ENCODE measurements around the gene TGM1.
A peak's percentile ranks its signal among the peaks of the same experiment; 100 is the strongest.
"Not testable (repeated sequence)": the region's sequence is repeated elsewhere in the genome, so short reads cannot be mapped to it uniquely, and the experiment has no call there.

Gene TGM1

DNA sequence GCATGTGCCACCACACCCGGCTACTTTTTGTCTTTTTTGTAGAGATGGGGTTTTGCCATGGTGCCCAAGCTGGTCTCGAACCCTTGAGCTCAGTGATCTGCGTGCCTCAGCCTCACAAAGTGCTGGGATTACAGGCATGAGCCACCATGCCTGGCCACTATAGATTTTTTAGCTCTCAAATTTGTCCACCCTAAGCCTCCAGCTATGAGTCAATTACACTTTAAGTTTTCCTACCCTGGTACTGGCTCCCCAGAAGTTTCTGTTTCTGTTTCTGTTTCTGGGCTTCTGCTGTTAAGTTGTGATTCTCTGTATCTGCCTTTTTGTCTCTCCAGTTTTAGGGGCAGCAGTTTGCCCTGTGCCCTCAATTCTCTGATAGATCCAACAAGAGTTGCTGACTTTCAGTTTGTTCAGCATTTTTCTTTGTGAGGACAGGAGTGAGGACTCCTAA is 16.2 kb downstream of the TGM1 start (continued):
- TF ChIP-seq PRDM2 (tag by site-specific recombination; IDR thresholded peaks at IDR 0.05; ENCODE audit: borderline replicate concordance), result no peak

DNA sequence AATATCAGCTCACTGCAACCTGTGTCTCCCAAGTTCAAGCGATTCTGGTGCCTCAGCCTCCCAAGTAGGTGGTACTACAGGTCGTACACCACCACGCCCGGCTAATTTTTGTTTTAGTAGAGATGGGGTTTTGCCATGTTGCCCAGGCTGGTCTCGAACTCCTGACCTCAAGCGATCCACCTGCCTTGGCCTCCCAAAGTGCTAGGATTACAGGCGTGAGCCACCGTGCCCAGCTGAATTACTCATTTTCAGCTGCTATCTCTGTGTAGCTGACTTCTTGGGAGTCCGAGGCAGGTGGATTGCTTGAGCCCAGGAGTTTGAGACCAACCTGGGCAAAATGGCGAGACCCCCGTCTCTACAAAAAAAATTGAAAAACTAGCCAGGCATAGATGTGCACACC is 17.6 kb downstream of the TGM1 start:
- ChIA-PET POLR2A (interaction anchor here (0.7 kb wide), 1 partner anchor 128 kb away, joined by 3 read pairs; no protein-coding TSS in a partner anchor), CTCF (interaction anchor here (0.7 to 7.2 kb wide), 7 partner anchors 17 to 192 kb away, joined by 3 to 133 read pairs (median 4); partner anchors contain the start of genes CIDEB, DHRS1, LTB4R2 and NOP9)
- H3K27ac ChIP-seq (ENCODE audit: extremely low read depth, low read depth, low read length); H3K9me3 ChIP-seq (ENCODE audit: control insufficient read depth, insufficient read depth, low read depth, low read length); H3K4me3 ChIP-seq (ENCODE audit: low read depth, low read length); H3K4me1 ChIP-seq (ENCODE audit: control insufficient read depth, insufficient read depth, low read length): not testable (repeated sequence)
- peaks cover 0 to 10% of the 10 kb centered on the region in 2 experiments; a peak in 2 of 3 replicates for H3K36me3 ChIP-seq (ENCODE audit: control insufficient read depth in 2 of 2, insufficient read depth in 1 of 2, low read length in 2 of 2)

DNA sequence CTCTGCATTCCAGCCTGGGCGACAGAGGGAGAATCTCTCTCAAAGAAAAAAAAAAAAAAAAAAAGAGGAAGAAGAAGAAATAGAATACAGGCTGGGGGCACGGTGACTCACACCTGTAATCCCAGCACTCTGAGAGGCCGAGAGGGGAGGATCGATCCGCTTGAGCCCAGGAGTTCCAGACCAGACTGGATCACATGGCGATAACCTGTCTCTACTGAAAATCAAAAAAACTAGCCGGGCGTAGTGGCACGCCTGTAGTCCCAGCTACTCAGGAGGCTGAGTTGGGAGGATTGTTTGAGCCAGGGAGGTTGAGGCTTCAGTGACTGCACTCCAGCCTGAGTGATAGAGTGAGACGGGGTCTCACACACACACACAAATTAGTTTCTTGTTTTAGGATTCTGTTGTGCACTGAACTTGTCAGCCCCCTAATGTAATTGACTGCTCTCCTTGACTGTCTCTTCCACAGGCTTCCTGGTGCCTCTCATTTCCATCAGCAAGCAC is 19.6 kb downstream of the TGM1 start:
- Histone ChIP-seq H3K27ac (ENCODE audit: extremely low read depth, low read depth, low read length) (peak overlapping the region; percentile 75), H3K36me3 (ENCODE audit: control insufficient read depth in 2 of 2, insufficient read depth in 1 of 2, low read length in 2 of 2) (peaks cover 13 to 30% of the 10 kb centered on the region in 2 experiments; a peak in 2 of 3 replicates), H3K4me1 (ENCODE audit: control insufficient read depth, insufficient read depth, low read length) (no peaks in the 10 kb centered on the region), H3K4me3 (ENCODE audit: low read depth, low read length) (peak overlapping the region; percentile 78), H3K9me3 (ENCODE audit: control insufficient read depth, insufficient read depth, low read depth, low read length) (no peaks in the 10 kb centered on the region)
- ChIA-PET CTCF (interaction anchor here (0.6 to 7.2 kb wide), 30 partner anchors 9 to 400 kb away, joined by 3 to 133 read pairs (median 6); partner anchors contain the start of genes CBLN3, CIDEB, DHRS1 and KHNYN), POLR2A (interaction anchor here (0.6 to 3.4 kb wide), 21 partner anchors 9 to 1077 kb away, joined by 3 to 62 read pairs (median 9); partner anchors contain the start of genes CARMIL3, CIDEB, DHRS1 and EMC9)
- TF ChIP-seq ZNF585B (tag by site-specific recombination; IDR thresholded peaks at IDR 0.05) (no peak), OVOL3 (tag by site-specific recombination; IDR thresholded peaks at IDR 0.05) (no peak), ZNF514 (tag by site-specific recombination; IDR thresholded peaks at IDR 0.05) (no peak), ZNF837 (tag by site-specific recombination; IDR thresholded peaks at IDR 0.05) (no peak), ZBTB6 (tag by site-specific recombination; IDR thresholded peaks at IDR 0.05) (no peak), IKZF3 (tag by site-specific recombination; IDR thresholded peaks at IDR 0.05) (no peak), ZBTB17 (tag by site-specific recombination; IDR thresholded peaks at IDR 0.05) (peak; percentile 86; the same call in 1 of the 2 replicates), SALL2 (tag by site-specific recombination; IDR thresholded peaks at IDR 0.05; ENCODE audit: borderline replicate concordance) (no peak), TSHZ1 (tag by site-specific recombination; IDR thresholded peaks at IDR 0.05; ENCODE audit: borderline replicate concordance) (no peak), ZNF132 (tag by site-specific recombination; IDR thresholded peaks at IDR 0.05; ENCODE audit: borderline replicate concordance) (no peak), ZNF146 (tag by site-specific recombination; IDR thresholded peaks at IDR 0.05) (no peak), ZNF624 (tag by site-specific recombination; IDR thresholded peaks at IDR 0.05) (no peak), ZNF416 (tag by site-specific recombination; IDR thresholded peaks at IDR 0.05) (no peak), ZNF398 (tag by site-specific recombination; IDR thresholded peaks at IDR 0.05) (no peak), MZF1 (tag by site-specific recombination; IDR thresholded peaks at IDR 0.05; ENCODE audit: borderline replicate concordance) (no peak)
- TF ChIP-seq, protein P1, sequence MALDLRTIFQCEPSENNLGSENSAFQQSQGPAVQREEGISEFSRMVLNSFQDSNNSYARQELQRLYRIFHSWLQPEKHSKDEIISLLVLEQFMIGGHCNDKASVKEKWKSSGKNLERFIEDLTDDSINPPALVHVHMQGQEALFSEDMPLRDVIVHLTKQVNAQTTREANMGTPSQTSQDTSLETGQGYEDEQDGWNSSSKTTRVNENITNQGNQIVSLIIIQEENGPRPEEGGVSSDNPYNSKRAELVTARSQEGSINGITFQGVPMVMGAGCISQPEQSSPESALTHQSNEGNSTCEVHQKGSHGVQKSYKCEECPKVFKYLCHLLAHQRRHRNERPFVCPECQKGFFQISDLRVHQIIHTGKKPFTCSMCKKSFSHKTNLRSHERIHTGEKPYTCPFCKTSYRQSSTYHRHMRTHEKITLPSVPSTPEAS (tag by site-specific recombination; IDR thresholded peaks at IDR 0.05), result 0 out of 2 replicates have a peak, but pooled peaks have one; percentile 4

Measured in HEK293 (cell line).